Activated B cell treated with CpG ODN at 0.5 μM for 24 hours (primary cell): ENCODE results near the gene GPR153. TPM values are rescaled to one million over a fixed set of nuclear protein-coding genes. Genes with fewer than 3 reads are reported as not detected.
A peak's percentile ranks its signal among the peaks of the same experiment; 100 is the strongest.

ENCODE experiments used
- ATAC-seq: fragments of 200-7000 bp; cut with Tn5 transposase; one replicate; pipeline ENCODE4 v1.10.0; 2021; ENCODE audit warnings: low read depth, mild to moderate bottlenecking, moderate library complexity
- CTCF ChIA-PET: fragments of 350-600 bp; sonication (Branson Sonifier 250); formaldehyde crosslinking; loops from one replicate; lab custom pipeline; 2021; ENCODE audit warnings: antibody characterized with exemption; lab: Charles Lee
- POLR2A ChIA-PET: fragments of 350-600 bp; sonication (Branson Sonifier 250); formaldehyde crosslinking; loops from one replicate; lab custom pipeline; 2021; ENCODE audit warnings: antibody characterized with exemption; lab: Charles Lee
- DNase-seq: peaks from one replicate; pipeline ENCODE4 v3.0.0; 2022
- H3K27ac Mint-ChIP-seq: one replicate; pipeline ENCODE4 v1.8.0; 2020; ENCODE audit warnings: mixed read lengths
- H3K27me3 Mint-ChIP-seq: one replicate; pipeline ENCODE4 v1.8.0; 2021; ENCODE audit warnings: mixed read lengths
- H3K36me3 Mint-ChIP-seq: one replicate; pipeline ENCODE4 v1.8.0; 2021; ENCODE audit warnings: low read depth, mixed read lengths
- H3K4me1 Mint-ChIP-seq: one replicate; pipeline ENCODE4 v1.8.0; 2021; ENCODE audit warnings: mixed read lengths
- H3K4me3 Mint-ChIP-seq: one replicate; pipeline ENCODE4 v1.8.0; 2020; ENCODE audit warnings: mild to moderate bottlenecking, mixed read lengths
- H3K9me3 Mint-ChIP-seq: one replicate; pipeline ENCODE4 v1.8.0; 2020; ENCODE audit warnings: mixed read lengths
- CTCF ChIP-seq: fragments of 200-600 bp; IDR thresholded peaks from one replicate; pipeline ENCODE4 v1.8.0; 2022; ENCODE audit warnings: antibody characterized with exemption, mild to moderate bottlenecking
- intact Hi-C: fragments of 100-400 bp; cut with micrococcal nuclease; formaldehyde crosslinking; loops from one replicate; pipeline ENCODE4 v1.15.1; 2024
- total RNA-seq: library from RNA; stranded (reverse); gene quantifications from 2 replicates; pipeline ENCODE4 v1.2.3, GENCODE V29; 2022

Gene GPR153
- total RNA-seq, 1 donor from 2014 or later: 0.22 TPM

DNA sequence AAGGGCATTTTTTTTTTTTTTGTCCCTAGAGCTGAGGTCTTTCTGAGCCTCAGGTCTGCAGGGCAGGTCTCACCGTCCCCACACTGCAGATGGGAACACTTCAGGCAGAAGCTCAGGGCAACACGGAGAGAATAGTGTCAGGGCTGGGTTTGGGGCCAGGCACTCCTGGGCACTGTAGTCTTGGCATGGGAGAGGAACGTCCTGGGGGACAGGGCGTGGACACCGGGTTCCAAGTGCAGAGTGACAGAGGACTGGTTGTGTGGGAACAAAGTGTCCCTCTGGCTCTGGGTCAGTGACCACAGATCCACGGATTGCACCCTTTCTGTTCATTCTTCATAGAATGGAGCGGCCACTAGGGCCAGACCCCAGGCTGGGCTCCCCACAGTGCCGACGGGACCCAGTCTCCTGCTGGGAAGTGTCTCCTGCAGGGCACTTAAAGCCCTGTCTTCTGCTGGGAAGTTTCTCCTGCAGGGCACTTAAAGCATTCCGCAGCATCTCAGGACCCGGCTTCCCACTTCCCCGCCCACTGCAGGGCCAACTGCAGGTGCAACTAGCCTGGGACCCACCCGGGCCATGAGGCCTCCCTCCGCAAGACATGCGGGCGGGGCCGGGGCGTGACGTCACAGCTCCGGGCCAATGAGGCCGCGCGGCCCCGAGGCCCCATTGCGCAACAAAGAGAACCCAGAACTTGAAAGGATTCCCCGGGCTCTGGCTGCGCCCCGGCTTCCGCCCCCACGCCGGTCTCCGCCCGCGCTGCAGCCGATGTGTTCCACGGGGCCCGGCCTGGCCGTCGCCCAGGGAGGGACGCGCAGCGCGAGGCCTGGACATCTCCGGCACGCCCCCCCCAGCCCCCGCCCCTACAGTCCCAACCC is 1.2 kb downstream of the GPR153 start:
- intact Hi-C loops: loop anchor here (5.0 kb wide), 1 partner anchor 88 kb away; no protein-coding TSS in a partner anchor

DNA sequence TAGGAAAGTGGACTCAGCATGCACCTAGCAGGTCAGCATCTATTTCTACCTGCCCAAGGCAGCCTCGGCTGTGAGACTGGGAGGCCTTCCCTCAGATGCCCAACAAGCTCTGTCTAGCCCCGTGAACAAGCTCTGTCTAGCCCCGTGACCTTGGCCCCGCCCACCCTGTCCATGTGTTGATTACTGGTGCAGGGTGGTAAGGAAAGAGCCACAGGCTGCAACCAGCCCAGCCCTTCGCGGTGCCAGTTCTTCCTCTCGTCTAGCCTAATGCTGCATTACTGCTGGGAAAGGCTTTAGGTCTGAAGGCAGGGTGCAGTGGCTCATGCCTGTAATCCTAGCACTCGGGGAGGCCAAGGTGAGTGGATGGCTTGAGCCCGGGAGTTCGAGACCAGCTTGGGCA is 2.2 kb downstream of the GPR153 start:
- ChIA-PET CTCF (interaction anchor here (0.9 to 1.0 kb wide), 2 partner anchors 14 to 87 kb away, joined by 3 to 5 read pairs; no protein-coding TSS in a partner anchor), POLR2A (no interaction called here)
- no peak for ATAC-seq
- H3K9me3 Mint-ChIP-seq: no peaks in the 10 kb centered on the region
- no peak overlapping the region for H3K27ac Mint-ChIP-seq
- no peak for DNase-seq
- intact Hi-C loops: no loop called here
- no peaks in the 10 kb centered on the region for H3K36me3 Mint-ChIP-seq
- H3K4me1 Mint-ChIP-seq: peaks cover 5% of the 10 kb centered on the region
- peaks cover 20% of the 10 kb centered on the region for H3K27me3 Mint-ChIP-seq
- TF ChIP-seq CTCF: no peak
- H3K4me3 Mint-ChIP-seq: no peak overlapping the region

More for the DNA sequence above, 1.2 kb downstream of the GPR153 start:
- no peaks in the 10 kb centered on the region for H3K9me3 Mint-ChIP-seq
- CTCF ChIA-PET: interaction anchor here (0.9 kb wide), 1 partner anchor 86 kb away, joined by 5 read pairs; no protein-coding TSS in a partner anchor
- POLR2A ChIA-PET: no interaction called here
- peak overlapping the region; percentile 25 for H3K4me3 Mint-ChIP-seq
- H3K4me1 Mint-ChIP-seq: peaks cover 5% of the 10 kb centered on the region
- peaks cover 20% of the 10 kb centered on the region for H3K27me3 Mint-ChIP-seq
- TF ChIP-seq CTCF: no peak
- ATAC-seq (peak; percentile 64), DNase-seq (peak; percentile 57)
- H3K27ac Mint-ChIP-seq: no peak overlapping the region
- no peaks in the 10 kb centered on the region for H3K36me3 Mint-ChIP-seq

GRCh38 chr1:6257541-6258069 is 3.3 kb downstream of the GPR153 start:
- ChIA-PET CTCF (interaction anchor here (1.0 kb wide), 1 partner anchor 13 kb away, joined by 3 read pairs; no protein-coding TSS in a partner anchor), POLR2A (no interaction called here)
- no peak for TF ChIP-seq CTCF
- Mint-ChIP-seq H3K4me3 (no peak overlapping the region), H3K27ac (no peak overlapping the region), H3K9me3 (no peaks in the 10 kb centered on the region), H3K27me3 (peaks cover 20% of the 10 kb centered on the region), H3K36me3 (no peaks in the 10 kb centered on the region), H3K4me1 (peaks cover 5% of the 10 kb centered on the region)
- DNase-seq: no peak
- no peak for ATAC-seq
- intact Hi-C loops: no loop called here

DNA sequence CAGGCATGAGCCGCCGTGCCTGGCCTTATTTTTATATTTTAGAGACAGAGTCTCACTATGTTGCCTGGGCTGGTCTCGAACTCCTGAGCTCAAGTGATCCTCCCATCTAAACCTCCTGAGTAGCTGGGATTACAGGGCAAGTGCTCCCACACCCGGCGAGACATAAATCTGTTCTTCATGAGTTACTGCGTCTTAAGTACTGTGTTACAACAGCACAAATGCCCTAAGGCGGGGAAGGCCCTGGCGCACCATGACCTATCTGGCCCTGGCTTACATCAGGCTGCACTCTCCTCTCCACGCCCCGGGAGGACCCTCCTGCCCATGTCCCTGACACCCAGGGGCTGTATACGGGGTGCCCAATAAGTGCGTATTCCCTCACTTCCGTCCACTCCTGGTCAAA is 4.3 kb downstream of the GPR153 start:
- peaks cover 3% of the 10 kb centered on the region for H3K4me1 Mint-ChIP-seq

More for the DNA sequence above, 4.3 kb downstream of the GPR153 start:
- Mint-ChIP-seq H3K27me3 (peaks cover 21% of the 10 kb centered on the region), H3K9me3 (no peaks in the 10 kb centered on the region), H3K27ac (no peak overlapping the region), H3K4me3 (no peak overlapping the region), H3K36me3 (no peaks in the 10 kb centered on the region)
- TF ChIP-seq CTCF: no peak
- DNase-seq (no peak), ATAC-seq (no peak)
- ChIA-PET POLR2A (no interaction called here), CTCF (no interaction called here)
- intact Hi-C loops: no loop called here
